Body of pancreas (tissue), 4 donors: ENCODE results near the gene ZNF581. TPM values are rescaled to one million over a fixed set of nuclear protein-coding genes. Genes with fewer than 3 reads are reported as not detected.

ENCODE experiments used
- ATAC-seq: fragments of 150-250 bp; one replicate; pipeline ENCODE4 v1.9.1; 2016
- DNase-seq, 4 donors: peaks; one replicate each; pipeline ENCODE4 v3.0.0-alpha.2; 2019
- H3K27ac ChIP-seq, 4 donors: fragments of 200-600 bp; sonication (generic); 1 replicate in 3 of 4; 2 replicates in 1 of 4; pipeline versions ENCODE4 v1.5.1 to v1.6.1; 2016 to 2019; ENCODE audit warnings: mild to moderate bottlenecking in 1 of 4, mixed read lengths in 1 of 4, moderate library complexity in 1 of 4
- H3K27me3 ChIP-seq, 2 donors: fragments of 200-600 bp; sonication (generic); one replicate each; pipeline ENCODE4 v1.6.0; 2016; ENCODE audit warnings: mild to moderate bottlenecking in 1 of 2
- H3K36me3 ChIP-seq, 2 donors: fragments of 200-600 bp; sonication (generic); replicated peaks in 1 of 2; 2 replicates each; pipeline ENCODE4 v1.5.1; 2016; ENCODE audit warnings: low read depth in 2 of 2; ENCODE audit not compliant: insufficient read depth in 1 of 2
- H3K4me1 ChIP-seq: fragments of 200-600 bp; sonication (generic); one replicate; pipeline ENCODE4 v1.6.0; 2016
- H3K4me3 ChIP-seq, 2 donors: fragments of 200-600 bp; sonication (generic); 1 replicate in 1 of 2; 2 replicates in 1 of 2; pipeline ENCODE4 v1.5.1; 2016 to 2019
- H3K9me3 ChIP-seq, 3 donors: fragments of 200-600 bp; sonication (generic); 1 replicate in 2 of 3; 2 replicates in 1 of 3; pipeline ENCODE4 v1.5.1; 2016
- CTCF ChIP-seq, 7 experiments: fragments of 450-650 bp in 4 of 7; fragments of 200-600 bp in 3 of 7; sonication (generic) in 3 of 7; IDR thresholded peaks; one replicate each; pipeline ENCODE4 v1.5.1; 2016 to 2019; ENCODE audit warnings: antibody characterized with exemption in 7 of 7
- POLR2A ChIP-seq, 3 donors: fragments of 450-650 bp; IDR thresholded peaks; one replicate each; pipeline ENCODE4 v1.6.1; 2016; ENCODE audit warnings: antibody characterized with exemption in 3 of 3, mild to moderate bottlenecking in 2 of 3
- WGBS, 2 donors: methylation state at CpG; one replicate each; pipeline ENCODE4 v1.1.5; 2017; 5-methylcytosine and 5-hydroxymethylcytosine counted together
- intact Hi-C: fragments of 100-400 bp; cut with DNase I; formaldehyde crosslinking; loops from one replicate; pipeline ENCODE4 v1.15.1; 2023
- total RNA-seq, 2 donors: library from RNA; depleted of rRNA; stranded (reverse); fragments of >200 nt; gene quantifications; one replicate each; pipeline ENCODE4 v1.1.0, GENCODE V29; 2016

Gene ZNF581
- total RNA-seq, 2 donors from 2014 or later: 16.8 to 20.2 TPM

- WGBS, 2 donors: 12 to 24% methylated on average over 14 to 18 of the region's 18 CpGs
These were observed 13.7 kb downstream of the ZNF581 start for GRCh38 chr19:55656988-55657747.

GRCh38 chr19:55658846-55659459, 15.5 kb downstream of the ZNF581 start:
- ATAC-seq (no peak), DNase-seq (no peak)
- H3K9me3 ChIP-seq: no peaks in the 10 kb centered on the region
- TF ChIP-seq CTCF (IDR thresholded peaks at IDR 0.05) (no peak), POLR2A (IDR thresholded peaks at IDR 0.05) (no peak)
- WGBS, 2 donors: 87 to 92% methylated on average over 26 to 29 of the region's 37 CpGs
- no peaks in the 10 kb centered on the region for H3K27me3 ChIP-seq
- H3K27ac ChIP-seq: no peak overlapping the region
- H3K4me3 ChIP-seq: no peak overlapping the region
- peaks cover 12 to 30% of the 10 kb centered on the region in 2 donors for H3K36me3 ChIP-seq
- intact Hi-C loops: no loop called here
- H3K4me1 ChIP-seq: peaks cover 35% of the 10 kb centered on the region

More at GRCh38 chr19:55656988-55657747, 13.7 kb downstream of the ZNF581 start:
- no peaks in the 10 kb centered on the region for H3K27me3 ChIP-seq
- H3K4me1 ChIP-seq: peaks cover 44% of the 10 kb centered on the region
- ATAC-seq (no peak), DNase-seq (peak in 3 of 4 donors; percentile 50 to 59 (median 57))
- TF ChIP-seq CTCF (IDR thresholded peaks at IDR 0.05) (no peak), POLR2A (IDR thresholded peaks at IDR 0.05) (no peak)
- H3K4me3 ChIP-seq: no peak overlapping the region
- intact Hi-C loops: no loop called here
- peak overlapping the region in 2 of 4 donors; percentile 4 to 30 for H3K27ac ChIP-seq
- H3K36me3 ChIP-seq: peaks cover 4 to 13% of the 10 kb centered on the region in 2 donors
- H3K9me3 ChIP-seq: no peaks in the 10 kb centered on the region

- no peak for DNase-seq
- H3K9me3 ChIP-seq: no peaks in the 10 kb centered on the region
- intact Hi-C loops: no loop called here
- TF ChIP-seq POLR2A (IDR thresholded peaks at IDR 0.05): no peak
- TF ChIP-seq CTCF (IDR thresholded peaks at IDR 0.05): no peak
- no peaks in the 10 kb centered on the region for H3K27me3 ChIP-seq
- H3K4me3 ChIP-seq: no peak overlapping the region
- H3K4me1 ChIP-seq: peaks cover 35% of the 10 kb centered on the region
- ATAC-seq: no peak
- no peak overlapping the region for H3K27ac ChIP-seq
- WGBS, 2 donors: 65 to 71% methylated on average over 9 of the region's 9 CpGs
- H3K36me3 ChIP-seq: peaks cover 12 to 36% of the 10 kb centered on the region in 2 donors
These were observed 16.4 kb downstream of the ZNF581 start for GRCh38 chr19:55659822-55660221.

GRCh38 chr19:55660404-55660803, 17.0 kb downstream of the ZNF581 start:
- intact Hi-C loops: no loop called here
- Histone ChIP-seq H3K27ac (no peak overlapping the region), H3K9me3 (no peaks in the 10 kb centered on the region), H3K36me3 (peaks cover 12 to 39% of the 10 kb centered on the region in 2 donors), H3K4me1 (peaks cover 35% of the 10 kb centered on the region), H3K27me3 (no peaks in the 10 kb centered on the region), H3K4me3 (no peak overlapping the region)
- DNase-seq (no peak), ATAC-seq (no peak)
- TF ChIP-seq CTCF (IDR thresholded peaks at IDR 0.05) (no peak), POLR2A (IDR thresholded peaks at IDR 0.05) (no peak)
- 86 to 91% methylated on average over 9 to 12 of the region's 12 CpGs for WGBS, 2 donors
